ENCODE data around the gene SP140L. TPM values are rescaled to one million over a fixed set of nuclear protein-coding genes. Genes with fewer than 3 reads are reported as not detected.
"Not testable (repeated sequence)": the region's sequence is repeated elsewhere in the genome, so short reads cannot be mapped to it uniquely, and the experiment has no call there.

Gene SP140L
- polyA plus RNA-seq, 1 experiment: 8.7 TPM

GRCh38 chr2:230308402-230309000 lies 18.5 kb upstream of the SP140L start:
- H3K4me3 ChIP-seq (ENCODE audit: low read depth, low read length): no peak overlapping the region
- ChIA-PET CTCF (no interaction called here), POLR2A (no interaction called here)
- H3K36me3 ChIP-seq (ENCODE audit: control insufficient read depth, insufficient read depth, low read length): no peaks in the 10 kb centered on the region
- DNase-seq (ENCODE audit: low read depth): no peak
- no peak for TF ChIP-seq CTCF (IDR thresholded peaks at IDR 0.05; ENCODE audit: insufficient read depth, low read depth, low read length)
- no peaks in the 10 kb centered on the region for H3K27me3 ChIP-seq (ENCODE audit: control insufficient read depth, insufficient read depth, low read length)

GRCh38 chr2:230310792-230311191 lies 16.2 kb upstream of the SP140L start:
- H3K4me3 ChIP-seq (ENCODE audit: low read depth, low read length); POLR2A ChIA-PET; H3K36me3 ChIP-seq (ENCODE audit: control insufficient read depth, insufficient read depth, low read length); H3K27me3 ChIP-seq (ENCODE audit: control insufficient read depth, insufficient read depth, low read length); CTCF ChIA-PET; DNase-seq (ENCODE audit: low read depth): not testable (repeated sequence)

- POLR2A ChIA-PET; CTCF ChIA-PET; H3K36me3 ChIP-seq (ENCODE audit: control insufficient read depth, insufficient read depth, low read length); H3K4me3 ChIP-seq (ENCODE audit: low read depth, low read length); H3K27me3 ChIP-seq (ENCODE audit: control insufficient read depth, insufficient read depth, low read length); DNase-seq (ENCODE audit: low read depth): not testable (repeated sequence)
Observed at GRCh38 chr2:230311634-230312033, 15.4 kb upstream of the SP140L start.

GRCh38 chr2:230312638-230313037 lies 14.4 kb upstream of the SP140L start:
- Histone ChIP-seq H3K4me3 (ENCODE audit: low read depth, low read length) (no peak overlapping the region), H3K36me3 (ENCODE audit: control insufficient read depth, insufficient read depth, low read length) (no peaks in the 10 kb centered on the region), H3K27me3 (ENCODE audit: control insufficient read depth, insufficient read depth, low read length) (no peaks in the 10 kb centered on the region)
- no peak for TF ChIP-seq CTCF (IDR thresholded peaks at IDR 0.05; ENCODE audit: insufficient read depth, low read depth, low read length)
- ChIA-PET CTCF (no interaction called here), POLR2A (interaction anchor here (0.6 kb wide), 1 partner anchor 587 kb away, joined by 3 read pairs; no protein-coding TSS in a partner anchor)
- no peak for DNase-seq (ENCODE audit: low read depth)

- CTCF ChIA-PET: no interaction called here
- TF ChIP-seq CTCF (IDR thresholded peaks at IDR 0.05; ENCODE audit: insufficient read depth, low read depth, low read length): no peak
- Histone ChIP-seq H3K27me3 (ENCODE audit: control insufficient read depth, insufficient read depth, low read length) (no peaks in the 10 kb centered on the region), H3K4me3 (ENCODE audit: low read depth, low read length) (no peak overlapping the region), H3K36me3 (ENCODE audit: control insufficient read depth, insufficient read depth, low read length) (no peaks in the 10 kb centered on the region)
- DNase-seq (ENCODE audit: low read depth): no peak
- POLR2A ChIA-PET: no interaction called here
Observed at GRCh38 chr2:230317366-230317765, 9.6 kb upstream of the SP140L start.

- Histone ChIP-seq H3K27me3 (ENCODE audit: control insufficient read depth, insufficient read depth, low read length) (no peaks in the 10 kb centered on the region), H3K4me3 (ENCODE audit: low read depth, low read length) (no peak overlapping the region), H3K36me3 (ENCODE audit: control insufficient read depth, insufficient read depth, low read length) (no peaks in the 10 kb centered on the region)
- POLR2A ChIA-PET: no interaction called here
- DNase-seq (ENCODE audit: low read depth): no peak
- TF ChIP-seq CTCF (IDR thresholded peaks at IDR 0.05; ENCODE audit: insufficient read depth, low read depth, low read length): no peak
- CTCF ChIA-PET: no interaction called here
Observed at GRCh38 chr2:230318190-230319121, 8.5 kb upstream of the SP140L start.
